K562 (cell line): Measurements from ENCODE around the gene SUMF1. TPM values are rescaled to one million over a fixed set of nuclear protein-coding genes. Genes with fewer than 3 reads are reported as not detected.

Experiments
- ATAC-seq: fragments of 200-7000 bp; cut with Tn5 transposase; 3 replicates; pipeline ENCODE4 v1.9.1; 2020; ENCODE audit warnings: moderate library complexity
- BruUV-seq: library from RNA; stranded (reverse); fragments of 400-500 nt; replicated peaks from 2 replicates; lab custom pipeline; 2021; lab: Mats Ljungman, UMichigan
- CTCF ChIA-PET: fragments of 300-600 bp; formaldehyde crosslinking; extraction: SDS; loops from one replicate; lab custom pipeline; 2021; ENCODE audit warnings: low intra/inter-chr PET ratio; lab: Yijun Ruan, JAX
- POLR2A ChIA-PET: fragments of 300-600, 350-650 bp; sonication (Branson Sonifier 250); formaldehyde crosslinking; extraction: SDS; loops from one replicate; lab custom pipeline; 2021; ENCODE audit warnings: antibody characterized with exemption, inconsistent platforms; lab: Yijun Ruan, JAX
- DNase-seq, 4 experiments: peaks; one replicate each; pipeline versions ENCODE4 v3.0.0 to v3.0.0-alpha.2; 2011 to 2018; ENCODE audit warnings: low spot score in 3 of 4, mixed read lengths in 3 of 4; ENCODE audit errors: extremely low read depth in 1 of 4
- FAIRE-seq: peaks from 2 replicates; lab custom pipeline; 2011; peaks lifted over from hg19 to GRCh38; lab: Jason Lieb, UNC
- H2AFZ ChIP-seq: 2 replicates; pipeline ENCODE4 v1.6.0; 2011; ENCODE audit warnings: low read depth, low read length, control low read depth, inconsistent platforms
- H3K27ac ChIP-seq: fragments of 200-600 bp; 3 replicates; pipeline ENCODE4 v1.8.0; 2011; ENCODE audit warnings: low read depth, mild to moderate bottlenecking, control low read depth, inconsistent platforms, low read length, moderate library complexity, mixed read lengths; ENCODE audit errors: extremely low read depth
- H3K27me3 ChIP-seq, 2 experiments: fragments of 300-600 bp in 1 of 2; 2 replicates in 1 of 2; 3 replicates in 1 of 2; pipeline versions ENCODE4 v1.6.0 to v1.8.0; 2011; ENCODE audit warnings: inconsistent platforms in 2 of 2, low read length in 2 of 2, mild to moderate bottlenecking in 1 of 2, mixed read lengths in 1 of 2, moderate library complexity in 1 of 2; ENCODE audit not compliant: control insufficient read depth in 2 of 2, insufficient read depth in 2 of 2
- H3K36me3 ChIP-seq: fragments of 300-600 bp; 3 replicates; pipeline ENCODE4 v1.8.0; 2011; ENCODE audit warnings: mild to moderate bottlenecking, low read length, inconsistent platforms; ENCODE audit not compliant: control insufficient read depth, insufficient read depth
- H3K4me1 ChIP-seq, 2 experiments: fragments of 200-600 bp in 1 of 2; replicated peaks in 1 of 2; 2 replicates in 1 of 2; 3 replicates in 1 of 2; pipeline versions ENCODE4 v1.5.1 to v1.8.0; 2011; ENCODE audit warnings: inconsistent platforms in 2 of 2, low read length in 2 of 2, mild to moderate bottlenecking in 1 of 2, mixed read lengths in 1 of 2, moderate library complexity in 1 of 2; ENCODE audit not compliant: control insufficient read depth in 2 of 2, insufficient read depth in 2 of 2
- H3K4me2 ChIP-seq: 2 replicates; pipeline ENCODE4 v1.6.1; 2011; ENCODE audit warnings: low read length, control low read depth, inconsistent platforms, mixed read lengths; ENCODE audit not compliant: insufficient read depth
- H3K4me3 ChIP-seq: fragments of 200-600 bp; sonication (generic), shearing (Covaris generic); 2 replicates; pipeline ENCODE4 v1.5.1; 2016; ENCODE audit warnings: control low read depth, inconsistent platforms
- H3K79me2 ChIP-seq: fragments of 200-600 bp; 3 replicates; pipeline ENCODE4 v1.8.0; 2011; ENCODE audit warnings: low read length, inconsistent platforms; ENCODE audit not compliant: control insufficient read depth, insufficient read depth
- H3K9ac ChIP-seq, 2 experiments: 2 replicates each; pipeline versions ENCODE4 v1.6.0 to v1.6.1; 2011; ENCODE audit warnings: low read depth in 2 of 2, low read length in 2 of 2, control low read depth in 1 of 2, inconsistent platforms in 1 of 2, mild to moderate bottlenecking in 1 of 2, mixed read lengths in 1 of 2; ENCODE audit not compliant: insufficient read depth in 1 of 2
- H3K9me1 ChIP-seq: one replicate; pipeline ENCODE4 v1.6.0; 2011; ENCODE audit warnings: inconsistent platforms, mild to moderate bottlenecking, low read length, moderate library complexity; ENCODE audit not compliant: control insufficient read depth, insufficient read depth
- H3K9me3 ChIP-seq: replicated peaks from 2 replicates; pipeline ENCODE4 v1.5.1; 2011; ENCODE audit warnings: low read depth, low read length, inconsistent platforms; ENCODE audit not compliant: control insufficient read depth, insufficient read depth
- H4K20me1 ChIP-seq: replicated peaks from 2 replicates; pipeline ENCODE4 v1.6.1; 2011; ENCODE audit warnings: low read length, inconsistent platforms, mixed read lengths; ENCODE audit not compliant: control insufficient read depth, insufficient read depth
- BRD4 ChIP-seq: fragments of 200-600 bp; sonication (generic); IDR thresholded peaks from 2 replicates; pipeline ENCODE4 v1.6.1; 2017; ENCODE audit warnings: inconsistent platforms
- CTBP1 ChIP-seq: fragments of 450-650 bp; IDR thresholded peaks from 2 replicates; pipeline ENCODE4 v1.6.1; 2016; ENCODE audit warnings: borderline replicate concordance
- DDX20 ChIP-seq: fragments of 450-650 bp; IDR thresholded peaks from 2 replicates; pipeline ENCODE4 v1.6.1; 2016; ENCODE audit warnings: missing genetic modification characterization, low read depth, mild to moderate bottlenecking, missing compliant biosample characterization, moderate library complexity
- MCM2 ChIP-seq: fragments of 450-650 bp; IDR thresholded peaks from 2 replicates; pipeline ENCODE4 v1.6.1; 2017; ENCODE audit warnings: low read depth, mild to moderate bottlenecking
- MCM7 ChIP-seq, 2 experiments: fragments of 450-650 bp; IDR thresholded peaks; 2 replicates each; pipeline ENCODE4 v1.6.1; 2016 to 2018
- MYNN ChIP-seq, 2 experiments: sonication (generic); formaldehyde crosslinking in 1 of 2; IDR thresholded peaks; 2 replicates each; pipeline versions ENCODE4 v1.5.0 to v1.6.1; 2016 to 2020; ENCODE audit warnings: antibody characterized with exemption in 1 of 2, missing genetic modification reagents in 1 of 2
- NFIC ChIP-seq: fragments of 450-650 bp; IDR thresholded peaks from 2 replicates; pipeline ENCODE4 v1.6.1; 2017; ENCODE audit warnings: mild to moderate bottlenecking, inconsistent platforms
- NR2C1 ChIP-seq, 2 experiments: fragments of 450-650 bp; IDR thresholded peaks; 2 replicates each; pipeline ENCODE4 v1.6.1; 2017; ENCODE audit warnings: mild to moderate bottlenecking in 2 of 2, antibody characterized with exemption in 1 of 2, inconsistent platforms in 1 of 2, missing compliant biosample characterization in 1 of 2, missing genetic modification characterization in 1 of 2
- NRF1 ChIP-seq, 2 experiments: fragments of 450-650 bp; IDR thresholded peaks in 1 of 2; conservative IDR thresholded peaks in 1 of 2; 2 replicates each; pipeline ENCODE4 v1.6.1; 2014; ENCODE audit warnings: mild to moderate bottlenecking in 2 of 2
- SREBF1 ChIP-seq: fragments of 150-350 bp; IDR thresholded peaks from 2 replicates; pipeline ENCODE4 v1.6.1; 2014; ENCODE audit warnings: antibody characterized with exemption, low read depth, low read length, borderline replicate concordance
- TRIM28 ChIP-seq: fragments of 450-650 bp; IDR thresholded peaks from 2 replicates; pipeline ENCODE4 v1.6.1; 2017
- XRCC4 ChIP-seq: IDR thresholded peaks from one replicate; pipeline ENCODE4 v1.6.1; 2011; ENCODE audit not compliant: insufficient read depth, insufficient read length; ENCODE audit errors: extremely low read depth
- ZBTB8A ChIP-seq: fragments of 450-650 bp; IDR thresholded peaks from 2 replicates; pipeline ENCODE4 v1.6.1; 2018; ENCODE audit warnings: mild to moderate bottlenecking, moderate library complexity; ENCODE audit not compliant: partially characterized antibody
- ZNF551 ChIP-seq: fragments of 250-450 bp; sonication (Bioruptor Pico); IDR thresholded peaks from 2 replicates; pipeline ENCODE4 v1.5.0; 2021; ENCODE audit warnings: mild to moderate bottlenecking, moderate library complexity
- ZNF668 ChIP-seq: fragments of 250-450 bp; sonication (Bioruptor Pico); IDR thresholded peaks from 2 replicates; pipeline ENCODE4 v1.8.0; 2022; ENCODE audit warnings: mild to moderate bottlenecking, inconsistent platforms
- WGBS: fragments of 100-300 bp; shearing (Covaris generic); methylation state at CpG from one replicate; pipeline ENCODE4 v1.1.6; 2016; ENCODE audit warnings: low coverage, mixed read lengths; ENCODE audit not compliant: insufficient coverage; ENCODE audit errors: missing lambda C conversion rate; 5-methylcytosine and 5-hydroxymethylcytosine counted together
- in situ Hi-C: fragments of 300-500 bp; cut with MboI; formaldehyde crosslinking; loops from 4 replicates; pipeline ENCODE4 v1.15.0; 2018; ENCODE audit warnings: inconsistent platforms, mixed read lengths
- intact Hi-C: fragments of 100-400 bp; cut with micrococcal nuclease; formaldehyde crosslinking; loops from 2 replicates; pipeline ENCODE4 v1.14.2; 2022
- polyA plus RNA-seq, 8 experiments: library from polyadenylated mRNA; depleted of rRNA in 4 of 8; stranded (reverse) in 5 of 8; unstranded in 3 of 8; fragments of >200 nt; fragmentation: Nextera tagmentation in 2 of 8; fragmentation: Illumina TruSeq in 1 of 8; extraction: Ambion mirVana in 2 of 8; extraction: Trizol in 1 of 8; gene quantifications; 2 replicates each; pipeline versions ENCODE4 v1.2.1 to v1.2.3, GENCODE V29; 2011 to 2014; ENCODE audit warnings: inconsistent platforms in 1 of 8, missing spikeins in 1 of 8
- total RNA-seq, 7 experiments: library from RNA; depleted of rRNA in 6 of 7; stranded (reverse); fragments of >200 nt in 6 of 7; fragmentation: Illumina TruSeq in 2 of 7; extraction: Trizol in 2 of 7; gene quantifications; 2 replicates each; pipeline versions ENCODE4 v1.2.1 to v1.2.3, GENCODE V29; 2011 to 2021; ENCODE audit warnings: low replicate concordance in 1 of 7
- TF ChIP-seq, protein P1 (sequence below): fragments of 250-450 bp; sonication (Bioruptor Pico); IDR thresholded peaks from 2 replicates; pipeline ENCODE4 v1.8.0; 2022; ENCODE audit warnings: inconsistent platforms

Gene SUMF1
- total and polyA plus RNA-seq, 9 of the 15 experiments (the other 6 are each of a cell fraction or from before 2014, with no cell fraction given) = 1.3 to 7.4 (median 4.2) TPM

DNA sequence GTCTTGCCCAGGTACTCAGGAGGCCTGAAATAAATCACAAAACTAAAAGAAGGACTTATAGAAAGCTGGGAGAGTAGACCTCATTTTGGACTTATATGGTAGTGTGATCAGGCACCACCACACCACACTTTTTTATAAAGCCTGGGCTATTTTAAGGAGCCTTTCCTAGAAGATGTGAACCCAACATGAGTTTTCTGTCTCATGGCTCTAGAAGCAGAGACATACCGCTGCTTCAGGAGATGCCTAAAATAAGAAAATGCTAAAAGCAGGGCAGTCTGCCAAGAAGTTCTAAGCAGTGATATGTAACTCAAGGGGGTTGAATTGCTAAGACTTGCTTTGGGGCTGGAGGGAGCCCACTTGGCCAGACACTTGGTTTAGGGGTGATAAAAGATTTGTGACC, 49.6 kb downstream of the SUMF1 start:
- Histone ChIP-seq H3K9ac (no peak overlapping the region), H3K79me2 (no peaks in the 10 kb centered on the region), H3K9me1 (no peaks in the 10 kb centered on the region), H3K27me3 (no peaks in the 10 kb centered on the region), H3K36me3 (no peaks in the 10 kb centered on the region), H3K27ac (no peak overlapping the region), H3K9me3 (no peaks in the 10 kb centered on the region), H3K4me2 (no peak overlapping the region), H3K4me3 (no peak overlapping the region), H4K20me1 (no peaks in the 10 kb centered on the region), H3K4me1 (peaks cover 0 to 9% of the 10 kb centered on the region in 2 experiments; a peak in 3 of 5 replicates), H2AFZ (no peak overlapping the region)
- 19% methylated on average over 1 of the region's 1 CpG for WGBS
- BruUV-seq = no TSS peak
- no peak for ATAC-seq
- ChIA-PET CTCF (no interaction called here), POLR2A (no interaction called here)
- intact Hi-C loops = loop anchor here (5.0 kb wide), 1 partner anchor 165 kb away; no protein-coding TSS in a partner anchor
- FAIRE-seq = no peak
- in situ Hi-C loops = no loop called here
- peak in 1 of 4 experiments; percentile 28 for DNase-seq
- TF ChIP-seq NFIC (0 out of 2 replicates have a peak, but pooled peaks have one; percentile 17), XRCC4 (no peak), ZNF551 (no peak), NRF1 (conservative IDR thresholded peaks at IDR 0.05 in 1 of 2, IDR thresholded peaks at IDR 0.05 in 1 of 2) (no peak)

DNA sequence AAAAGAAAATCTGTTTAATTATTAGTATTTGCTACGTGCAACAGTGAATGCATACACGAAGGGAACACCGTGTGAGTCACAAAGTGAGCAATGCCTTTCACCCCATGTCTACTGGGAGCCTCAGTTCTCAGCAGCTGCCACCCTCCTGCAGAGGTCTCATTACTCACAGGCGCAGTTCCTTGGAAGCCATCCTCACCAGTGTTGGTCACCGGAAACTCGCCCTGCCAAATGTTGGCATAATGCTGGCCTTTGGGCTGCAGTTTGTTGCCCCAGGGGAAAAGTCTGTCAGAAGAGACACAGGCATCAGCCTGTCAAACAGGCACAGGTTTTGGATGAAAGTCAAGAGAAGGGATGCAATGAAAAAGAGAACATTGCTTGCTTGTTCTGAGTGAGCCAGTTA, 50.1 kb downstream of the SUMF1 start:
- no peaks in the 10 kb centered on the region for H3K9me1 ChIP-seq
- 80% methylated on average over 6 of the region's 6 CpGs for WGBS
- intact Hi-C loops = loop anchor here (5.0 kb wide), 1 partner anchor 165 kb away; no protein-coding TSS in a partner anchor
- BruUV-seq = no TSS peak
- no peak overlapping the region for H3K4me2 ChIP-seq
- no peak overlapping the region for H3K27ac ChIP-seq
- FAIRE-seq = no peak
- H4K20me1 ChIP-seq = no peaks in the 10 kb centered on the region
- H3K4me1 ChIP-seq = peaks cover 0 to 9% of the 10 kb centered on the region in 2 experiments; a peak in 3 of 5 replicates
- H2AFZ ChIP-seq = no peak overlapping the region
- H3K4me3 ChIP-seq = no peak overlapping the region
- POLR2A ChIA-PET = no interaction called here
- no peaks in the 10 kb centered on the region for H3K36me3 ChIP-seq
- no peaks in the 10 kb centered on the region for H3K9me3 ChIP-seq
- DNase-seq = no peak
- CTCF ChIA-PET = no interaction called here
- ATAC-seq = no peak
- no peaks in the 10 kb centered on the region for H3K27me3 ChIP-seq
- no peak overlapping the region for H3K9ac ChIP-seq
- in situ Hi-C loops = no loop called here
- no peaks in the 10 kb centered on the region for H3K79me2 ChIP-seq
- no peak for TF ChIP-seq ZBTB8A
- TF ChIP-seq BRD4 = no peak
- TF ChIP-seq, protein P1, sequence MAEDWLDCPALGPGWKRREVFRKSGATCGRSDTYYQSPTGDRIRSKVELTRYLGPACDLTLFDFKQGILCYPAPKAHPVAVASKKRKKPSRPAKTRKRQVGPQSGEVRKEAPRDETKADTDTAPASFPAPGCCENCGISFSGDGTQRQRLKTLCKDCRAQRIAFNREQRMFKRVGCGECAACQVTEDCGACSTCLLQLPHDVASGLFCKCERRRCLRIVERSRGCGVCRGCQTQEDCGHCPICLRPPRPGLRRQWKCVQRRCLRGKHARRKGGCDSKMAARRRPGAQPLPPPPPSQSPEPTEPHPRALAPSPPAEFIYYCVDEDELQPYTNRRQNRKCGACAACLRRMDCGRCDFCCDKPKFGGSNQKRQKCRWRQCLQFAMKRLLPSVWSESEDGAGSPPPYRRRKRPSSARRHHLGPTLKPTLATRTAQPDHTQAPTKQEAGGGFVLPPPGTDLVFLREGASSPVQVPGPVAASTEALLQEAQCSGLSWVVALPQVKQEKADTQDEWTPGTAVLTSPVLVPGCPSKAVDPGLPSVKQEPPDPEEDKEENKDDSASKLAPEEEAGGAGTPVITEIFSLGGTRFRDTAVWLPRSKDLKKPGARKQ (CRISPR knock-in tag) = no peak
- TF ChIP-seq DDX20 (tag) = no peak
- no peak for TF ChIP-seq SREBF1
- TF ChIP-seq MCM7 (IDR thresholded peaks at IDR 0.05) = no peak
- TF ChIP-seq MYNN (IDR thresholded peaks at IDR 0.05) = no peak
- no peak for TF ChIP-seq MYNN (CRISPR knock-in tag; IDR thresholded peaks at IDR 0.05)
- TF ChIP-seq TRIM28 = no peak
- no peak for TF ChIP-seq MCM2
- TF ChIP-seq CTBP1 = no peak
- TF ChIP-seq ZNF668 = no peak
- no peak for TF ChIP-seq NR2C1 (IDR thresholded peaks at IDR 0.05)
- TF ChIP-seq NR2C1 (tag; IDR thresholded peaks at IDR 0.05) = no peak
